Measurements from ENCODE around the gene SEH1L. TPM values are rescaled to one million over a fixed set of nuclear protein-coding genes. Genes with fewer than 3 reads are reported as not detected.

The SEH1L gene
- total RNA-seq, 1 donor from 2014 or later, result 48.6 TPM

DNA sequence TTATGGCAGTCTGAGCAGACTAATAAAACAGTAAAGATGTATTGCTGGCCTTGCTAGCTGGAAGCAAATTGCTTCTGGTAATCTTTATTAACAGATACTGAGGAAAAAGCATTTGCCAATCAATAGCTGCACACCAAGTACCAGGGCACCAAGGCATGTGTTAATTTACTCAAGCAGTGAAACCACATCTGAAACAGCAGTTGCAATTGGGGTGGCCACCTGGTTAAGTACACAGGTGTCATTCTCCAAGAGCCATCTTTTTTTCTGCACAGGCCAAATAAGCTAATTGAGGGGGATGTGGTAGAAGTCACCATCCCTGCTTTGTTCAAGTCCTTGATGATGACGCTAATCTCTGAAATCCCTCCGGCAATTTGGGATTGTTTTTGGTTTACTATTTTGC is 8.6 kb upstream of the SEH1L start:
- H3K36me3 Mint-ChIP-seq, result no peaks in the 10 kb centered on the region

DNA sequence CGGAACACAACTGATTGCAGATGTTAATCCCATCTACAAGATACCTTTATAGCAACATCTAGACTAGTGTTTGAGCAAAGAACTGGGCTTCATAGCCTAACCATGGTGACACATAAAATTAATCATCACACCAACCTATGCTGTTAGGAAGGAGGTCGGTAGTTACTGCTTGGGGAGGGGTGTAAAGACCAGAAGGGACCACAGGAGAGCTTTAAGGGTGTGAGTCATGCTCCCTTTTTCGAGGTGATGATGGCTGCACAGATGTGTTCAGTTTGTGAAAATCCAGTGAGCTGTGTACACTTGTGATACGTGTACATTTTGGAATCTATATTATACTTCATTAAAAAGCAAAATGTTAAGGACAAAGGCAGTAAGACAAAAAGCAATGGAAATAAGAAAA is 4.6 kb upstream of the SEH1L start:
- peaks cover 22% of the 10 kb centered on the region for H3F3A ChIP-seq (ENCODE audit: low read depth)
- Mint-ChIP-seq H3K27me3 (ENCODE audit: insufficient read depth, low read depth) (peaks cover 9% of the 10 kb centered on the region), H3K36me3 (no peaks in the 10 kb centered on the region), H3K4me1 (peaks cover 12% of the 10 kb centered on the region), H3K9me3 (no peaks in the 10 kb centered on the region), H3K4me3 (no peak overlapping the region), H3K27ac (no peak overlapping the region)
- TF ChIP-seq EZH2phosphoT487 (IDR thresholded peaks at IDR 0.05), result no peak
- no peak for DNase-seq (ENCODE audit: low spot score)
- no peaks in the 10 kb centered on the region for H3K27me3 ChIP-seq
- no peak overlapping the region for H3K9ac ChIP-seq
- no peaks in the 10 kb centered on the region for H3K36me3 ChIP-seq
- no peak overlapping the region for H3K27ac ChIP-seq
- H3K4me1 ChIP-seq, result peaks cover 6% of the 10 kb centered on the region
- H2AFZ ChIP-seq (replicated peaks), result no peak overlapping the region
- no peak overlapping the region for H3K4me2 ChIP-seq
- no peak overlapping the region for H3K4me3 ChIP-seq
- no peaks in the 10 kb centered on the region for H3K79me2 ChIP-seq (ENCODE audit: low read depth)
- H3K9me3 ChIP-seq (ENCODE audit: low read depth), result no peaks in the 10 kb centered on the region
- no peaks in the 10 kb centered on the region for H4K20me1 ChIP-seq (ENCODE audit: low read depth)

More for the DNA sequence above, 8.6 kb upstream of the SEH1L start:
- Histone ChIP-seq H4K20me1 (ENCODE audit: low read depth) (no peaks in the 10 kb centered on the region), H3K79me2 (ENCODE audit: low read depth) (no peaks in the 10 kb centered on the region), H2AFZ (replicated peaks) (no peak overlapping the region), H3K9me3 (ENCODE audit: low read depth) (no peaks in the 10 kb centered on the region), H3K36me3 (no peaks in the 10 kb centered on the region), H3K9ac (no peak overlapping the region), H3F3A (ENCODE audit: low read depth) (no peaks in the 10 kb centered on the region), H3K27me3 (peaks cover 6% of the 10 kb centered on the region), H3K4me3 (no peak overlapping the region), H3K27ac (no peak overlapping the region), H3K4me1 (no peaks in the 10 kb centered on the region), H3K4me2 (no peak overlapping the region)
- Mint-ChIP-seq H3K4me1 (peaks cover 3% of the 10 kb centered on the region), H3K27me3 (ENCODE audit: insufficient read depth, low read depth) (peaks cover 6% of the 10 kb centered on the region), H3K27ac (no peak overlapping the region), H3K9me3 (no peaks in the 10 kb centered on the region), H3K4me3 (no peak overlapping the region)
- no peak for TF ChIP-seq EZH2phosphoT487 (IDR thresholded peaks at IDR 0.05)
- TF ChIP-seq EZH2 (IDR thresholded peaks at IDR 0.05), result no peak
- TF ChIP-seq, protein P1, sequence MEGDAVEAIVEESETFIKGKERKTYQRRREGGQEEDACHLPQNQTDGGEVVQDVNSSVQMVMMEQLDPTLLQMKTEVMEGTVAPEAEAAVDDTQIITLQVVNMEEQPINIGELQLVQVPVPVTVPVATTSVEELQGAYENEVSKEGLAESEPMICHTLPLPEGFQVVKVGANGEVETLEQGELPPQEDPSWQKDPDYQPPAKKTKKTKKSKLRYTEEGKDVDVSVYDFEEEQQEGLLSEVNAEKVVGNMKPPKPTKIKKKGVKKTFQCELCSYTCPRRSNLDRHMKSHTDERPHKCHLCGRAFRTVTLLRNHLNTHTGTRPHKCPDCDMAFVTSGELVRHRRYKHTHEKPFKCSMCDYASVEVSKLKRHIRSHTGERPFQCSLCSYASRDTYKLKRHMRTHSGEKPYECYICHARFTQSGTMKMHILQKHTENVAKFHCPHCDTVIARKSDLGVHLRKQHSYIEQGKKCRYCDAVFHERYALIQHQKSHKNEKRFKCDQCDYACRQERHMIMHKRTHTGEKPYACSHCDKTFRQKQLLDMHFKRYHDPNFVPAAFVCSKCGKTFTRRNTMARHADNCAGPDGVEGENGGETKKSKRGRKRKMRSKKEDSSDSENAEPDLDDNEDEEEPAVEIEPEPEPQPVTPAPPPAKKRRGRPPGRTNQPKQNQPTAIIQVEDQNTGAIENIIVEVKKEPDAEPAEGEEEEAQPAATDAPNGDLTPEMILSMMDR (IDR thresholded peaks at IDR 0.05), result no peak
- DNase-seq (ENCODE audit: low spot score), result no peak

DNA sequence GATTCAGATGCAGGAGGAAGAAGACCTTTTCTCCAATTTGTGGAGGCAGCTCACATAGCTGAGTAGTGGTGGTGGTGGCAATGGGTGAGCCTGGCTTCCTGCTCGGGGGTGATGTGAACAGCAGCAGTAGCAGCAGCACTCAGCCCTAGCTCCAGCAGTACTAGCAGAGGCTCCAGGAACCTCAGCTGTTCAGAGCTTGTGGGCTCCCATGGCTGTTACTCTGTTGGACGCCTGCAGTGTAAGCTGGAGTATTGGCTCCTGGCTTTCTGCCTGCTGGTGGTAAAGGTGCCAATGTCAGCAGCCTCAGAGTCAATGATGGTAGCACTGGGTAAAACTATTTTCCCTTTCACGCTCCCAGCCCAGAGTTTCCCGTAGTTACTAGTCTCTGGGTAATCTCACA is 3.1 kb upstream of the SEH1L start:
- Histone ChIP-seq H3K79me2 (ENCODE audit: low read depth) (peaks cover 10% of the 10 kb centered on the region), H3K4me1 (peaks cover 6% of the 10 kb centered on the region), H3K36me3 (peaks cover 2% of the 10 kb centered on the region), H3K4me3 (no peak overlapping the region), H4K20me1 (ENCODE audit: low read depth) (no peaks in the 10 kb centered on the region), H3F3A (ENCODE audit: low read depth) (peaks cover 32% of the 10 kb centered on the region), H3K27ac (no peak overlapping the region), H3K9ac (no peak overlapping the region), H3K9me3 (ENCODE audit: low read depth) (no peaks in the 10 kb centered on the region), H2AFZ (replicated peaks) (no peak overlapping the region), H3K27me3 (no peaks in the 10 kb centered on the region), H3K4me2 (no peak overlapping the region)
- TF ChIP-seq EZH2phosphoT487 (IDR thresholded peaks at IDR 0.05) (no peak), EZH2 (IDR thresholded peaks at IDR 0.05) (no peak)
- TF ChIP-seq, protein P1 (IDR thresholded peaks at IDR 0.05), result no peak
- Mint-ChIP-seq H3K27me3 (ENCODE audit: insufficient read depth, low read depth) (peaks cover 9% of the 10 kb centered on the region), H3K4me1 (peaks cover 12% of the 10 kb centered on the region), H3K4me3 (no peak overlapping the region), H3K9me3 (peaks cover 7% of the 10 kb centered on the region), H3K36me3 (peaks cover 4% of the 10 kb centered on the region), H3K27ac (no peak overlapping the region)
- no peak for DNase-seq (ENCODE audit: low spot score)

GRCh38 chr18:12946549-12947284 is 1.1 kb upstream of the SEH1L start:
- H3K9ac ChIP-seq, result peak overlapping the region; percentile 6
- H3K4me3 Mint-ChIP-seq, result peak overlapping the region; percentile 95
- H3K27me3 ChIP-seq, result no peaks in the 10 kb centered on the region
- TF ChIP-seq EZH2 (IDR thresholded peaks at IDR 0.05), result no peak
- no peak overlapping the region for H3K27ac Mint-ChIP-seq
- peaks cover 11% of the 10 kb centered on the region for H3K9me3 Mint-ChIP-seq
- H3K36me3 Mint-ChIP-seq, result peaks cover 19% of the 10 kb centered on the region
- H3K4me1 Mint-ChIP-seq, result peaks cover 19% of the 10 kb centered on the region
- no peaks in the 10 kb centered on the region for H4K20me1 ChIP-seq (ENCODE audit: low read depth)
- DNase-seq (ENCODE audit: low spot score), result peak; percentile 73
- peaks cover 32% of the 10 kb centered on the region for H3F3A ChIP-seq (ENCODE audit: low read depth)
- peak overlapping the region; percentile 56 for H3K4me3 ChIP-seq
- peak overlapping the region; percentile 70 for H2AFZ ChIP-seq (replicated peaks)
- H3K9me3 ChIP-seq (ENCODE audit: low read depth), result no peaks in the 10 kb centered on the region
- H3K36me3 ChIP-seq, result peaks cover 5% of the 10 kb centered on the region
- peak overlapping the region; percentile 71 for H3K27ac ChIP-seq
- peak overlapping the region; percentile 85 for H3K4me2 ChIP-seq
- peaks cover 9% of the 10 kb centered on the region for H3K27me3 Mint-ChIP-seq (ENCODE audit: insufficient read depth, low read depth)
- H3K79me2 ChIP-seq (ENCODE audit: low read depth), result peaks cover 31% of the 10 kb centered on the region
- H3K4me1 ChIP-seq, result peaks cover 6% of the 10 kb centered on the region
